SK-N-SH treated with all-trans-retinoic acid at 6 μM for 48 hours (cell line): ENCODE results near the gene DIP2B.

Experiments used
- ESRRG ChIP-seq: fragments of 250-450 bp; sonication (Bioruptor Pico); IDR thresholded peaks from 2 replicates; pipeline ENCODE4 v1.6.1; 2021; ENCODE audit warnings: mild to moderate bottlenecking
- GLIS3 ChIP-seq: fragments of 250-450 bp; sonication (Bioruptor Pico); IDR thresholded peaks from 2 replicates; pipeline ENCODE4 v1.5.0; 2020; ENCODE audit warnings: mild to moderate bottlenecking, moderate library complexity
- ZFP3 ChIP-seq: fragments of 250-450 bp; sonication (Bioruptor Pico); IDR thresholded peaks from 2 replicates; pipeline ENCODE4 v1.5.0; 2020; ENCODE audit warnings: mild to moderate bottlenecking, moderate library complexity
- ZFP30 ChIP-seq: fragments of 450-650 bp; formaldehyde crosslinking; IDR thresholded peaks from 2 replicates; pipeline ENCODE4 v1.5.0; 2022; ENCODE audit warnings: mild to moderate bottlenecking, moderate library complexity
- ZNF565 ChIP-seq: fragments of 450-650 bp; formaldehyde crosslinking; conservative IDR thresholded peaks from 2 replicates; pipeline ENCODE4 v1.5.0; 2020; ENCODE audit warnings: low read depth, mild to moderate bottlenecking, moderate library complexity
- TF ChIP-seq, protein P1 (sequence below): fragments of 250-450 bp; sonication (Bioruptor Pico); IDR thresholded peaks from 2 replicates; pipeline ENCODE4 v1.8.0; 2020; ENCODE audit warnings: mild to moderate bottlenecking, moderate library complexity, borderline replicate concordance

DNA sequence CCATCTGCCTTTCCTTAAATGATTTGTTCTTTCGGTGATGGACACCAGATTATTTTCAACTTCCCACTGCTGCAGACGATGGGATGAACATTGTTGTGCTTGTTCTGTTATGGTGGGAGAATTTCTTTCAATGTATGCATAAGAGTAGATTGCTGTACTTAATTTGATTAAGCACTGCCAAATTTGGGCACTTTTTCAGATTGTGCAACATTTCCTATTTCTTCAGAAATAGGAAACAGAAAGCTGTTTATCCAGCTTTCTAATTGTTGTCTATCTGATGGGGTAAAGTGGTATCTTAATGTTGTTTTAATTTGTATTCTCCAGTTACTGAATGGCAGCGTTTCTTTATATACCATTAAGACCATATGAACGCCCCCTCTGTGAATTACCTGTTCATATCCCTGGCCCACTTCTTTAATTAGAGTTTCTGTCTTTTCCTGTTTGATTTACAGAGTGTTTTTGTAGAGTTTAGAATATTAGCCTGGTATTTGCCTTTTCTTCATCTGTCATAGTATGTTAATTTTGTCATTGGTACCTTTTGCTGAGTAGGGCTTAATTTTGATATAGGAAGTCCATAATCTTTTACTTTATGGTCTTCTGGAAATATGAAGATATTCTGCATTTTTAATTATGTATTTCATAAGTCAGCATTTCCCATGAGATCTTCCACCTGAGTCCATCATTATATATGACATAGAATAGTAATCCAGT, 59.6 kb downstream of the DIP2B start:
- TF ChIP-seq ZFP3 (CRISPR knock-in tag) = no peak
- TF ChIP-seq ZNF565 (CRISPR knock-in tag) = no peak
- TF ChIP-seq, protein P1, sequence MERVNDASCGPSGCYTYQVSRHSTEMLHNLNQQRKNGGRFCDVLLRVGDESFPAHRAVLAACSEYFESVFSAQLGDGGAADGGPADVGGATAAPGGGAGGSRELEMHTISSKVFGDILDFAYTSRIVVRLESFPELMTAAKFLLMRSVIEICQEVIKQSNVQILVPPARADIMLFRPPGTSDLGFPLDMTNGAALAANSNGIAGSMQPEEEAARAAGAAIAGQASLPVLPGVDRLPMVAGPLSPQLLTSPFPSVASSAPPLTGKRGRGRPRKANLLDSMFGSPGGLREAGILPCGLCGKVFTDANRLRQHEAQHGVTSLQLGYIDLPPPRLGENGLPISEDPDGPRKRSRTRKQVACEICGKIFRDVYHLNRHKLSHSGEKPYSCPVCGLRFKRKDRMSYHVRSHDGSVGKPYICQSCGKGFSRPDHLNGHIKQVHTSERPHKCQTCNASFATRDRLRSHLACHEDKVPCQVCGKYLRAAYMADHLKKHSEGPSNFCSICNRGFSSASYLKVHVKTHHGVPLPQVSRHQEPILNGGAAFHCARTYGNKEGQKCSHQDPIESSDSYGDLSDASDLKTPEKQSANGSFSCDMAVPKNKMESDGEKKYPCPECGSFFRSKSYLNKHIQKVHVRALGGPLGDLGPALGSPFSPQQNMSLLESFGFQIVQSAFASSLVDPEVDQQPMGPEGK (CRISPR knock-in tag) = no peak
- no peak for TF ChIP-seq ZFP30
- no peak for TF ChIP-seq ESRRG (CRISPR knock-in tag)
- TF ChIP-seq GLIS3 (CRISPR knock-in tag) = no peak
